ENCODE results near the gene GMDS.

Gene GMDS

GRCh38 chr6:1596088-1596852 is 649.1 kb downstream of the GMDS start:
- DNase-seq: peak; percentile 62 to 78 (median 68)

GRCh38 chr6:1595271-1596087 is 649.9 kb downstream of the GMDS start:
- DNase-seq: no peak

- no peak for DNase-seq
These were observed 650.8 kb downstream of the GMDS start for GRCh38 chr6:1594445-1595200.

- DNase-seq: no peak
These were observed 651.5 kb downstream of the GMDS start for GRCh38 chr6:1593958-1594314.

GRCh38 chr6:1593286-1593957 is 652.0 kb downstream of the GMDS start:
- DNase-seq: no peak

GRCh38 chr6:1592852-1593251 is 652.6 kb downstream of the GMDS start:
- no peak for DNase-seq

- no peak for DNase-seq
These were observed 653.5 kb downstream of the GMDS start for GRCh38 chr6:1591926-1592325.

- no peak for DNase-seq
These were observed 654.2 kb downstream of the GMDS start for GRCh38 chr6:1591243-1591642.

GRCh38 chr6:1590580-1590979 is 654.8 kb downstream of the GMDS start:
- DNase-seq: no peak

- no peak for DNase-seq
These were observed 656.2 kb downstream of the GMDS start for GRCh38 chr6:1589208-1589607.

GRCh38 chr6:1587977-1588376 is 657.4 kb downstream of the GMDS start:
- no peak for DNase-seq

- DNase-seq: no peak
These were observed 657.9 kb downstream of the GMDS start for GRCh38 chr6:1587546-1587945.

GRCh38 chr6:1586861-1587450 is 658.4 kb downstream of the GMDS start:
- no peak for DNase-seq

- no peak for DNase-seq
These were observed 659.1 kb downstream of the GMDS start for GRCh38 chr6:1586256-1586655.

- DNase-seq: no peak
These were observed 659.7 kb downstream of the GMDS start for GRCh38 chr6:1585669-1586049.

- no peak for DNase-seq
These were observed 660.3 kb downstream of the GMDS start for GRCh38 chr6:1584996-1585668.

GRCh38 chr6:1584146-1584545 is 661.3 kb downstream of the GMDS start:
- DNase-seq: no peak

GRCh38 chr6:1581120-1581991 is 664.0 kb downstream of the GMDS start:
- DNase-seq: no peak

GRCh38 chr6:1580585-1580984 is 664.8 kb downstream of the GMDS start:
- no peak for DNase-seq

GRCh38 chr6:1580109-1580508 is 665.3 kb downstream of the GMDS start:
- DNase-seq: no peak

GRCh38 chr6:1579096-1579495 is 666.3 kb downstream of the GMDS start:
- DNase-seq: no peak

All from suppressor macrophage (primary cell).